HG02588 (cell line): ENCODE results near the gene PHF12.
"Not testable (repeated sequence)": the region's sequence is repeated elsewhere in the genome, so short reads cannot be mapped to it uniquely, and the experiment has no call there.

Experiments
- ATAC-seq: cut with Tn5 transposase; IDR thresholded peaks from one replicate; pipeline ENCODE4 v1.9.1; 2021; ENCODE audit warnings: mild to moderate bottlenecking, moderate library complexity; ENCODE audit not compliant: unreplicated experiment

The PHF12 gene

GRCh38 chr17:28935744-28936460 lies 15.4 kb downstream of the PHF12 start:
- no peak for ATAC-seq

GRCh38 chr17:28934508-28934907 lies 16.8 kb downstream of the PHF12 start:
- not testable (repeated sequence) for ATAC-seq

GRCh38 chr17:28929787-28930186 lies 21.5 kb downstream of the PHF12 start:
- ATAC-seq, result no peak

GRCh38 chr17:28928061-28928460 lies 23.3 kb downstream of the PHF12 start:
- no peak for ATAC-seq

GRCh38 chr17:28926786-28927185 lies 24.5 kb downstream of the PHF12 start:
- ATAC-seq, result no peak

- no peak for ATAC-seq
Measured at GRCh38 chr17:28926366-28926765, 25.0 kb downstream of the PHF12 start.

- no peak for ATAC-seq
Measured at GRCh38 chr17:28925912-28926365, 25.4 kb downstream of the PHF12 start.

GRCh38 chr17:28920201-28920600 lies 31.1 kb downstream of the PHF12 start:
- no peak for ATAC-seq

- no peak for ATAC-seq
Measured at GRCh38 chr17:28918295-28918694, 33.0 kb downstream of the PHF12 start.

GRCh38 chr17:28917465-28917864 lies 33.9 kb downstream of the PHF12 start:
- ATAC-seq, result no peak

GRCh38 chr17:28917029-28917428 lies 34.3 kb downstream of the PHF12 start:
- ATAC-seq, result no peak

GRCh38 chr17:28916302-28916934 lies 34.9 kb downstream of the PHF12 start:
- no peak for ATAC-seq

GRCh38 chr17:28912938-28913333 lies 38.4 kb downstream of the PHF12 start:
- ATAC-seq, result no peak

- ATAC-seq, result no peak
Measured at GRCh38 chr17:28912281-28912937, 38.9 kb downstream of the PHF12 start.

GRCh38 chr17:28911411-28912045 lies 39.8 kb downstream of the PHF12 start:
- ATAC-seq, result no peak

GRCh38 chr17:28910534-28910933 lies 40.8 kb downstream of the PHF12 start:
- ATAC-seq, result no peak

- no peak for ATAC-seq
Measured at GRCh38 chr17:28908640-28909167, 42.6 kb downstream of the PHF12 start.

GRCh38 chr17:28907709-28908475 lies 43.4 kb downstream of the PHF12 start:
- no peak for ATAC-seq

GRCh38 chr17:28906706-28907438 lies 44.4 kb downstream of the PHF12 start:
- ATAC-seq, result no peak

- ATAC-seq, result no peak
Measured at GRCh38 chr17:28906276-28906675, 45.0 kb downstream of the PHF12 start.
